AG08395 (cell line): Measurements from ENCODE around the gene EIF4B.

ENCODE experiments used
- DNase-seq: peaks from one replicate; pipeline ENCODE4 v3.0.0; 2012; ENCODE audit warnings: mixed read lengths, low spot score

EIF4B gene

GRCh38 chr12:53047221-53048032, 41.2 kb downstream of the EIF4B start:
- DNase-seq = peak; percentile 79

- DNase-seq = no peak
These were observed 42.0 kb downstream of the EIF4B start for GRCh38 chr12:53048033-53048779.

- DNase-seq = no peak
These were observed 42.6 kb downstream of the EIF4B start for GRCh38 chr12:53048780-53049401.

- DNase-seq = peak; percentile 58
These were observed 43.5 kb downstream of the EIF4B start, which contains the start of gene TNS2 for GRCh38 chr12:53049571-53050318. Gene TNS2 (plus strand): TSS chr12:53050065. CDS start chr12:53050186, 121 bp downstream.

- no peak for DNase-seq
These were observed 44.3 kb downstream of the EIF4B start for GRCh38 chr12:53050426-53051057.

- peak; percentile 47 for DNase-seq
These were observed 45.0 kb downstream of the EIF4B start for GRCh38 chr12:53051058-53051880.

- no peak for DNase-seq
These were observed 45.7 kb downstream of the EIF4B start for GRCh38 chr12:53051881-53052412.

- peak; percentile 65 for DNase-seq
These were observed 46.4 kb downstream of the EIF4B start for GRCh38 chr12:53052419-53053217.

- DNase-seq = no peak
These were observed 47.2 kb downstream of the EIF4B start for GRCh38 chr12:53053218-53054111.

- DNase-seq = peak; percentile 85
These were observed 48.0 kb downstream of the EIF4B start for GRCh38 chr12:53054112-53054878.

- DNase-seq = no peak
These were observed 49.4 kb downstream of the EIF4B start for GRCh38 chr12:53055471-53056266.

GRCh38 chr12:53056296-53056695, 50.0 kb downstream of the EIF4B start:
- no peak for DNase-seq

GRCh38 chr12:53056901-53057300, 50.6 kb downstream of the EIF4B start:
- DNase-seq = no peak

GRCh38 chr12:53057816-53058500, 51.7 kb downstream of the EIF4B start:
- DNase-seq = no peak

- DNase-seq = no peak
These were observed 52.6 kb downstream of the EIF4B start for GRCh38 chr12:53058674-53059433.
